ENCODE results near the gene WASHC4. TPM values are rescaled to one million over a fixed set of nuclear protein-coding genes. Genes with fewer than 3 reads are reported as not detected.

The WASHC4 gene
- total and polyA plus RNA-seq, 7 experiments from 2014 or later: 31.0 to 76.8 (median 51.4) TPM

DNA sequence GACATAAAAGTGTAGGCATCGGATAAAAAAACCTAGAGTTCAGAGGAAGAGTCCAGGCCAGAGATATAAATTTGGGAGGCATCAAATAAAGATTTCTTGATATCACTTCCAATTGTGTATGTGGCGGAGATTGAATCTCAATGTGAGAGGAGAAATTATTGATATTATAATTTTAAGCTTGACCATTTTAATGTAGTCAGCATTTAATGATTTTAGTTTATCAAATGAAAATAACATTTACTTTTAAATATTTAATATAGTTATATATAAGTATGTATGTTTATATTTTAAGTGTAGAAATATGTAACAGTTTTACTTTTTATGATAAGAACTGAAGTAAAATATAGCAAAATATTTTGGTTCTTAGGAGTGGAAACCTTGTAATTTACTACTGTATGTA is 48.7 kb downstream of the WASHC4 start:
- Mint-ChIP-seq H3K4me3 (no peak overlapping the region), H3K36me3 (peaks cover 7 to 36% (median 27%) of the 10 kb centered on the region in 5 donors), H3K9me3 (no peaks in the 10 kb centered on the region), H3K27ac (peak overlapping the region in 3 of 9 donors; percentile 33 to 81 (median 76)), H3K4me1 (peaks cover 0 to 7% (median 3%) of the 10 kb centered on the region in 7 donors), H3K27me3 (no peaks in the 10 kb centered on the region)
- Histone ChIP-seq H3K4me3 (ENCODE audit: low read length) (no peak overlapping the region), H3K4me1 (ENCODE audit: control insufficient read depth in 2 of 2, insufficient read depth in 2 of 2, low read length in 2 of 2) (no peaks in the 10 kb centered on the region), H3K9me3 (ENCODE audit: control insufficient read depth in 2 of 3, low read length in 3 of 3) (no peaks in the 10 kb centered on the region), H3K27ac (ENCODE audit: low read depth, low read length) (no peak overlapping the region), H3K27me3 (ENCODE audit: control insufficient read depth in 2 of 2, insufficient read depth in 2 of 2, low read length in 2 of 2) (no peaks in the 10 kb centered on the region), H3K36me3 (ENCODE audit: control insufficient read depth in 2 of 3, insufficient read depth in 3 of 3, low read length in 3 of 3) (peaks cover 0 to 61% (median 21%) of the 10 kb centered on the region in 3 experiments)
- DNase-seq (no peak), ATAC-seq (no peak)
- intact Hi-C loops (cut with micrococcal nuclease): no loop called here
- CTCF ChIA-PET: no interaction called here
- POLR2A ChIA-PET: interaction anchor here (0.7 kb wide), 1 partner anchor 14 kb away, joined by 3 read pairs; no protein-coding TSS in a partner anchor

DNA sequence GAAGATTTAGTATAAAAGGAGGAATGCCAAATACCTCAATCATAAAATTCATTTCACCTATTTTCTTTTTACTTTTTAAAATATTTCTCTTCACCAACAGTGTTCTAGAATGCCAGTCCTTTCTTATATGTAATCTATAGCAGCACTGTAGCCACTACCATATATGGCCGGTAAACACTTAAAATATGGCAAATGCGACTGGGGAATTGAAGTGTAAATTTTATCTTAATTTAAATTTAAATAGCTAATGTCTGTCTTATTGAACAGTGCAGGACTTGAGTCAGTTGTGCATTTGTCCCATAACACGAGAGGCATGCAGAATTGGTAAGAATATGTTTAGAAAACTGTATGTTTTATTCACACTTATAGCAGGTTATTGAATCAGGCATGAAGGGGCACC is 50.1 kb downstream of the WASHC4 start:
- POLR2A ChIA-PET: no interaction called here
- no peaks in the 10 kb centered on the region for H3K27me3 ChIP-seq (ENCODE audit: control insufficient read depth in 2 of 2, insufficient read depth in 2 of 2, low read length in 2 of 2)
- H3K9me3 ChIP-seq (ENCODE audit: control insufficient read depth in 2 of 3, low read length in 3 of 3): no peaks in the 10 kb centered on the region
- ATAC-seq (no peak), DNase-seq (no peak)
- Mint-ChIP-seq H3K27me3 (no peaks in the 10 kb centered on the region), H3K27ac (peak overlapping the region in 1 of 9 donors; percentile 24), H3K9me3 (no peaks in the 10 kb centered on the region), H3K4me3 (no peak overlapping the region), H3K4me1 (peaks cover 0 to 7% (median 3%) of the 10 kb centered on the region in 7 donors), H3K36me3 (peaks cover 7 to 35% (median 35%) of the 10 kb centered on the region in 5 donors)
- H3K4me3 ChIP-seq (ENCODE audit: low read length): no peak overlapping the region
- no peaks in the 10 kb centered on the region for H3K4me1 ChIP-seq (ENCODE audit: control insufficient read depth in 2 of 2, insufficient read depth in 2 of 2, low read length in 2 of 2)
- CTCF ChIA-PET: no interaction called here
- H3K36me3 ChIP-seq (ENCODE audit: control insufficient read depth in 2 of 3, insufficient read depth in 3 of 3, low read length in 3 of 3): peaks cover 0 to 47% (median 19%) of the 10 kb centered on the region in 3 experiments
- no peak overlapping the region for H3K27ac ChIP-seq (ENCODE audit: low read depth, low read length)
- intact Hi-C loops (cut with micrococcal nuclease): no loop called here

DNA sequence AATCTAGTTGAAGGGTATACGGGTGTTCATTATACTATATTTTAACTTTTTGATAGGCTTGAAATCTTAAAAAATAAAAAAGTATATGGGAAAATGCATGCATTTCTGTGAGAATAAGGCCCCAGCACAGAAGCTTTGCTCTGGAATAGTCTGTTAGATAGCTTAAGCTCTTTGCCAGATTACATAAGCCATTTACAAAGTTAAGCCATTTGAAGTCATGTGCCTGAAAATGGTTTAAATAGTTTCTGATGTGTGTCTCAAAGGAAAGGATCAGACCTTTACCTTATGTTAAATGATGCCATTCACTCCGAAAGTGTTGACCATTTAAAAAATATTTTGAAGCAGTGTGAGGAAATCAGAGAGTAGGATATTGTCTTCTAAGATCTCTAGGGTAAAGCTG is 51.3 kb downstream of the WASHC4 start:
- H3K4me3 ChIP-seq (ENCODE audit: low read length): no peak overlapping the region
- ATAC-seq (no peak), DNase-seq (no peak)
- no peaks in the 10 kb centered on the region for H3K9me3 ChIP-seq (ENCODE audit: control insufficient read depth in 2 of 3, low read length in 3 of 3)
- H3K36me3 ChIP-seq (ENCODE audit: control insufficient read depth in 2 of 3, insufficient read depth in 3 of 3, low read length in 3 of 3): peaks cover 0 to 42% (median 15%) of the 10 kb centered on the region in 3 experiments
- peaks cover 15 to 44% (median 35%) of the 10 kb centered on the region in 5 donors for H3K36me3 Mint-ChIP-seq
- no peak overlapping the region for H3K4me3 Mint-ChIP-seq
- H3K4me1 ChIP-seq (ENCODE audit: control insufficient read depth in 2 of 2, insufficient read depth in 2 of 2, low read length in 2 of 2): no peaks in the 10 kb centered on the region
- CTCF ChIA-PET: no interaction called here
- POLR2A ChIA-PET: no interaction called here
- H3K27ac ChIP-seq (ENCODE audit: low read depth, low read length): no peak overlapping the region
- peaks cover 0 to 12% (median 3%) of the 10 kb centered on the region in 7 donors for H3K4me1 Mint-ChIP-seq
- intact Hi-C loops (cut with micrococcal nuclease): no loop called here
- no peaks in the 10 kb centered on the region for H3K27me3 ChIP-seq (ENCODE audit: control insufficient read depth in 2 of 2, insufficient read depth in 2 of 2, low read length in 2 of 2)
- no peaks in the 10 kb centered on the region for H3K27me3 Mint-ChIP-seq
- H3K9me3 Mint-ChIP-seq: no peaks in the 10 kb centered on the region
- peak overlapping the region in 4 of 9 donors; percentile 11 to 62 (median 40) for H3K27ac Mint-ChIP-seq

DNA sequence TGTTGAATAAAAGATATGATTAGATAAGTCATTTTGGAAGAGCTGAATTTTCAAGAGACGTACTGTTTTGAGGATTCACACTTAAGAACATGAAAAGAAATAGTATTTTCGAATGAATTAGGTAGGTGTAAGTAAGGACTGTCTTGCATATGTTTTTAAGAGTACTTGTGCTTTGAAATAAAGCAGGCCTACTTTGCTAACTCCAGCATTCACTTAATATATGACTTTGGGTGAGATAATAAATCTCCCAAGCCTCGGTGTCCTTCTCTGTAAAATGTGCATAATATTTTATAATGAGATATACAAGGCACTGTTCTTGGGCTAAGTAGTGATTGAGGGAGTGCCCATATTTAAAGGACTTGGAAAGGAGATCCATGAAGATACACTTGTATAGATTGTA is 54.6 kb downstream of the WASHC4 start:
- CTCF ChIA-PET: no interaction called here
- intact Hi-C loops (cut with micrococcal nuclease): loop anchor here in 1 of 2 donors (1.0 kb wide), 1 partner anchor 9 kb away; no protein-coding TSS in a partner anchor
- H3K4me3 Mint-ChIP-seq: no peak overlapping the region

DNA sequence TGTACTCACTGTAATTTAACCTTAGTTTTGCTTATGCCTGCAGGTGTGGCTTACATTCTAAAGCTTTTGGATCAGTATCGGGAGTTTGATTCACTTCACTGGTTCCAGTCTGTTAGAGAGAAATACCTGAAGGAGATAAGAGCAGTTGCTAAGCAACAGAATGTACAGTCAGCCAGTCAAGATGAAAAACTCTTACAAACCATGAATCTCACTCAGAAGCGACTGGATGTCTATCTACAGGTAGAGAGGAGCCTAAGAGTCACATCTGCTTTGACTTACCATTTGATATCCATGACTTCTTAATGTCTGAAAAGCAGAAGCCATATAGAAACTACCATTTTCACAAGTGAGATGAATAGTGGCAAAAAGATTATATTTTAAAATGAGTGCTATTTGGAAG is 56.5 kb downstream of the WASHC4 start:
- peak overlapping the region in 3 of 9 donors; percentile 13 to 63 (median 51) for H3K27ac Mint-ChIP-seq
- DNase-seq (no peak), ATAC-seq (no peak)
- intact Hi-C loops (cut with micrococcal nuclease): loop anchor here in 1 of 2 donors (2.0 kb wide), 1 partner anchor 219 kb away; no protein-coding TSS in a partner anchor
- H3K4me1 ChIP-seq (ENCODE audit: control insufficient read depth in 2 of 2, insufficient read depth in 2 of 2, low read length in 2 of 2): no peaks in the 10 kb centered on the region
- POLR2A ChIA-PET: interaction anchor here (0.6 kb wide), 1 partner anchor 199 kb away, joined by 3 read pairs; no protein-coding TSS in a partner anchor
- H3K27me3 ChIP-seq (ENCODE audit: control insufficient read depth in 2 of 2, insufficient read depth in 2 of 2, low read length in 2 of 2): no peaks in the 10 kb centered on the region
- peak overlapping the region; percentile 1 for H3K27ac ChIP-seq (ENCODE audit: low read depth, low read length)
- CTCF ChIA-PET: no interaction called here
- H3K36me3 Mint-ChIP-seq: peaks cover 14 to 37% (median 20%) of the 10 kb centered on the region in 5 donors
- peaks cover 0 to 12% (median 2%) of the 10 kb centered on the region in 7 donors for H3K4me1 Mint-ChIP-seq
- no peaks in the 10 kb centered on the region for H3K9me3 ChIP-seq (ENCODE audit: control insufficient read depth in 2 of 3, low read length in 3 of 3)
- H3K4me3 Mint-ChIP-seq: no peak overlapping the region
- no peak overlapping the region for H3K4me3 ChIP-seq (ENCODE audit: low read length)
- H3K27me3 Mint-ChIP-seq: no peaks in the 10 kb centered on the region
- peaks cover 0 to 49% (median 20%) of the 10 kb centered on the region in 3 experiments for H3K36me3 ChIP-seq (ENCODE audit: control insufficient read depth in 2 of 3, insufficient read depth in 3 of 3, low read length in 3 of 3)
- no peaks in the 10 kb centered on the region for H3K9me3 Mint-ChIP-seq

More for the DNA sequence above, 54.6 kb downstream of the WASHC4 start:
- Mint-ChIP-seq H3K9me3 (no peaks in the 10 kb centered on the region), H3K36me3 (peaks cover 15 to 39% (median 29%) of the 10 kb centered on the region in 5 donors), H3K27ac (peak overlapping the region in 2 of 9 donors; percentile 9 to 29), H3K27me3 (no peaks in the 10 kb centered on the region), H3K4me1 (peaks cover 0 to 13% (median 2%) of the 10 kb centered on the region in 7 donors)
- Histone ChIP-seq H3K4me3 (ENCODE audit: low read length) (no peak overlapping the region), H3K4me1 (ENCODE audit: control insufficient read depth in 2 of 2, insufficient read depth in 2 of 2, low read length in 2 of 2) (no peaks in the 10 kb centered on the region), H3K36me3 (ENCODE audit: control insufficient read depth in 2 of 3, insufficient read depth in 3 of 3, low read length in 3 of 3) (peaks cover 0 to 54% (median 20%) of the 10 kb centered on the region in 3 experiments), H3K9me3 (ENCODE audit: control insufficient read depth in 2 of 3, low read length in 3 of 3) (no peaks in the 10 kb centered on the region), H3K27ac (ENCODE audit: low read depth, low read length) (no peak overlapping the region), H3K27me3 (ENCODE audit: control insufficient read depth in 2 of 2, insufficient read depth in 2 of 2, low read length in 2 of 2) (no peaks in the 10 kb centered on the region)
- DNase-seq (no peak), ATAC-seq (no peak)
- POLR2A ChIA-PET: no interaction called here

DNA sequence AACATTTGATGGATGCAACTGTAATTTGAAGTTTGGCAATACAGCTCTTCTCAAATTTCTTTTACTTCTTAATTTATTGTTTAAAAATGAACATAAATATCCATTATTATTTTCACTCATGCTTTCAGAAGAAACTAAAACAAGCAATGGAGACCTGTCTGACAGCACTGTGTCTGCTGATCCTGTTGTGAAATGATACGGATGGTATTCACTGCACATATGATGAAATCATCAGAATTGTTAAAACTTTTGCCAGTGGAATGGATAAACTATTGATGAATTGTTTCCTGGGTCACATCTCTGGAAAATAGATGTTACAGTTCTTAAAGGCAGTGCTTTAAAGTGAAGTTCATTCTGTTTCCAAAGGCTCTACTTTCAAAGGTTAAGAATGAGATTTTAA is 59.2 kb downstream of the WASHC4 start:
- H3K27me3 ChIP-seq (ENCODE audit: control insufficient read depth in 2 of 2, insufficient read depth in 2 of 2, low read length in 2 of 2): no peaks in the 10 kb centered on the region
- peaks cover 0 to 45% (median 23%) of the 10 kb centered on the region in 3 experiments for H3K36me3 ChIP-seq (ENCODE audit: control insufficient read depth in 2 of 3, insufficient read depth in 3 of 3, low read length in 3 of 3)
- POLR2A ChIA-PET: no interaction called here
- H3K4me3 Mint-ChIP-seq: no peak overlapping the region
- H3K36me3 Mint-ChIP-seq: peaks cover 9 to 26% (median 13%) of the 10 kb centered on the region in 5 donors
- no peak for ATAC-seq
- H3K4me1 ChIP-seq (ENCODE audit: control insufficient read depth in 2 of 2, insufficient read depth in 2 of 2, low read length in 2 of 2): no peaks in the 10 kb centered on the region
- H3K27ac ChIP-seq (ENCODE audit: low read depth, low read length): no peak overlapping the region
- H3K9me3 ChIP-seq (ENCODE audit: control insufficient read depth in 2 of 3, low read length in 3 of 3): no peaks in the 10 kb centered on the region
- peaks cover 0 to 12% (median 0%) of the 10 kb centered on the region in 7 donors for H3K4me1 Mint-ChIP-seq
- no peaks in the 10 kb centered on the region for H3K9me3 Mint-ChIP-seq
- no peaks in the 10 kb centered on the region for H3K27me3 Mint-ChIP-seq
- CTCF ChIA-PET: no interaction called here
- DNase-seq: no peak
- peak overlapping the region in 4 of 9 donors; percentile 19 to 65 (median 42) for H3K27ac Mint-ChIP-seq
- intact Hi-C loops (cut with micrococcal nuclease): loop anchor here in 1 of 2 donors (5.0 kb wide), 1 partner anchor 34 kb away; no protein-coding TSS in a partner anchor
- H3K4me3 ChIP-seq (ENCODE audit: low read length): no peak overlapping the region

DNA sequence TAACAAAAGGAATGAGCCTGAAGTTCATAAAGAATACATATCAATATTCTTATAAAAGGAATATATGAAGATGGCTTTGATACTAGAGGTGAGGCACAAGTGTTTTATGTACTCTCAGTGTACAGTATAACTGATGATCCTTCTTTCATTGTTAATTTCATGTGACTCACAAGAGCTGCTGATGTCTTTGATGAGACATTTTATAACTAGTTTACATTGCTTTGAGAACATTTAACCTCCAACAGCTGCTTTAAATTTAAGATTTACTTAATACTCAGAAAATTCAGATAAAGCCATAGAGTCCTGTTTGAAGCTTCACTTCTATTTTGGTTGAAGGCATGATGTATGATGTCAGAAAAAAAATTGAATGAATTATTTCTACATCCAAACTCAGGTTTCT is 59.8 kb downstream of the WASHC4 start:
- Mint-ChIP-seq H3K9me3 (no peaks in the 10 kb centered on the region), H3K4me1 (peaks cover 0 to 12% (median 1%) of the 10 kb centered on the region in 7 donors), H3K27me3 (no peaks in the 10 kb centered on the region), H3K27ac (peak overlapping the region in 2 of 9 donors; percentile 19 to 65), H3K36me3 (peaks cover 8 to 25% (median 9%) of the 10 kb centered on the region in 5 donors), H3K4me3 (no peak overlapping the region)
- H3K27ac ChIP-seq (ENCODE audit: low read depth, low read length): no peak overlapping the region
- no peaks in the 10 kb centered on the region for H3K4me1 ChIP-seq (ENCODE audit: control insufficient read depth in 2 of 2, insufficient read depth in 2 of 2, low read length in 2 of 2)
- intact Hi-C loops (cut with micrococcal nuclease): loop anchor here in 1 of 2 donors (5.0 kb wide), 1 partner anchor 35 kb away; no protein-coding TSS in a partner anchor
- no peaks in the 10 kb centered on the region for H3K27me3 ChIP-seq (ENCODE audit: control insufficient read depth in 2 of 2, insufficient read depth in 2 of 2, low read length in 2 of 2)
- H3K36me3 ChIP-seq (ENCODE audit: control insufficient read depth in 2 of 3, insufficient read depth in 3 of 3, low read length in 3 of 3): peaks cover 0 to 45% (median 21%) of the 10 kb centered on the region in 3 experiments
- ChIA-PET CTCF (interaction anchor here (0.7 kb wide), 1 partner anchor 17 kb away, joined by 4 read pairs; no protein-coding TSS in a partner anchor), POLR2A (no interaction called here)
- no peak for DNase-seq
- H3K9me3 ChIP-seq (ENCODE audit: control insufficient read depth in 2 of 3, low read length in 3 of 3): no peaks in the 10 kb centered on the region
- H3K4me3 ChIP-seq (ENCODE audit: low read length): no peak overlapping the region
- no peak for ATAC-seq
